GM19463 (cell line): ENCODE data around the gene MREG.
A peak's percentile ranks its signal among the peaks of the same experiment; 100 is the strongest.
"Not testable (repeated sequence)": the region's sequence is repeated elsewhere in the genome, so short reads cannot be mapped to it uniquely, and the experiment has no call there.

Experiments
- ATAC-seq: cut with Tn5 transposase; IDR thresholded peaks from one replicate; pipeline ENCODE4 v1.9.1; 2021; ENCODE audit warnings: mild to moderate bottlenecking, moderate library complexity; ENCODE audit not compliant: unreplicated experiment

Gene MREG

GRCh38 chr2:215965532-215966165, 47.7 kb downstream of the MREG start:
- no peak for ATAC-seq

GRCh38 chr2:215961981-215962380, 51.4 kb downstream of the MREG start:
- ATAC-seq = no peak

- no peak for ATAC-seq
These were observed 55.1 kb downstream of the MREG start for GRCh38 chr2:215958257-215958656.

GRCh38 chr2:215957354-215958122, 55.8 kb downstream of the MREG start:
- not testable (repeated sequence) for ATAC-seq

GRCh38 chr2:215952860-215953637, 60.3 kb downstream of the MREG start:
- no peak for ATAC-seq

- no peak for ATAC-seq
These were observed 61.8 kb downstream of the MREG start for GRCh38 chr2:215951558-215951957.

- ATAC-seq = peak; percentile 87
These were observed 63.4 kb downstream of the MREG start for GRCh38 chr2:215949991-215950404.

- no peak for ATAC-seq
These were observed 65.3 kb downstream of the MREG start for GRCh38 chr2:215948051-215948450.

- no peak for ATAC-seq
These were observed 66.8 kb downstream of the MREG start for GRCh38 chr2:215946586-215946985.

- ATAC-seq = no peak
These were observed 71.2 kb downstream of the MREG start for GRCh38 chr2:215942194-215942593.

GRCh38 chr2:215941726-215942125, 71.6 kb downstream of the MREG start:
- no peak for ATAC-seq

GRCh38 chr2:215940645-215941184, 72.6 kb downstream of the MREG start:
- ATAC-seq = no peak

GRCh38 chr2:215937190-215937589, 76.2 kb downstream of the MREG start:
- ATAC-seq = no peak

GRCh38 chr2:215933151-215933550, 80.2 kb downstream of the MREG start:
- no peak for ATAC-seq

- ATAC-seq = peak; percentile 78
These were observed 82.0 kb downstream of the MREG start for GRCh38 chr2:215931256-215931903.

GRCh38 chr2:215930505-215931253, 82.7 kb downstream of the MREG start:
- ATAC-seq = no peak

- no peak for ATAC-seq
These were observed 83.6 kb downstream of the MREG start for GRCh38 chr2:215929602-215930335.

- ATAC-seq = no peak
These were observed 85.3 kb downstream of the MREG start for GRCh38 chr2:215928086-215928485.

GRCh38 chr2:215926992-215927391, 86.4 kb downstream of the MREG start:
- not testable (repeated sequence) for ATAC-seq
